Stimulated activated memory B cell treated with anti-CD40 and anti-IgM and Interleukin-4, amounts not matched to agents 10 μg/mL and 1 μg/mL and 100 μg/mL, for 72 hours (primary cell): Measurements from ENCODE around the gene HLA-F.

Source experiments
- ATAC-seq: fragments of 150-1000 bp; cut with Tn5 transposase; 2 replicates; pipeline ENCODE4 v1.10.0; 2021
- H3K27ac Mint-ChIP-seq: one replicate; pipeline ENCODE4 v1.8.0; 2022; ENCODE audit warnings: mild to moderate bottlenecking, mixed read lengths
- H3K27me3 Mint-ChIP-seq: one replicate; pipeline ENCODE4 v1.8.0; 2022; ENCODE audit warnings: mixed read lengths
- H3K36me3 Mint-ChIP-seq: one replicate; pipeline ENCODE4 v1.8.0; 2022; ENCODE audit warnings: mixed read lengths
- H3K4me1 Mint-ChIP-seq: one replicate; pipeline ENCODE4 v1.8.0; 2022; ENCODE audit warnings: mixed read lengths
- H3K4me3 Mint-ChIP-seq: one replicate; pipeline ENCODE4 v1.8.0; 2022; ENCODE audit warnings: mild to moderate bottlenecking, moderate library complexity, mixed read lengths
- H3K9me3 Mint-ChIP-seq: one replicate; pipeline ENCODE4 v1.8.0; 2022; ENCODE audit warnings: mixed read lengths

Gene HLA-F

DNA sequence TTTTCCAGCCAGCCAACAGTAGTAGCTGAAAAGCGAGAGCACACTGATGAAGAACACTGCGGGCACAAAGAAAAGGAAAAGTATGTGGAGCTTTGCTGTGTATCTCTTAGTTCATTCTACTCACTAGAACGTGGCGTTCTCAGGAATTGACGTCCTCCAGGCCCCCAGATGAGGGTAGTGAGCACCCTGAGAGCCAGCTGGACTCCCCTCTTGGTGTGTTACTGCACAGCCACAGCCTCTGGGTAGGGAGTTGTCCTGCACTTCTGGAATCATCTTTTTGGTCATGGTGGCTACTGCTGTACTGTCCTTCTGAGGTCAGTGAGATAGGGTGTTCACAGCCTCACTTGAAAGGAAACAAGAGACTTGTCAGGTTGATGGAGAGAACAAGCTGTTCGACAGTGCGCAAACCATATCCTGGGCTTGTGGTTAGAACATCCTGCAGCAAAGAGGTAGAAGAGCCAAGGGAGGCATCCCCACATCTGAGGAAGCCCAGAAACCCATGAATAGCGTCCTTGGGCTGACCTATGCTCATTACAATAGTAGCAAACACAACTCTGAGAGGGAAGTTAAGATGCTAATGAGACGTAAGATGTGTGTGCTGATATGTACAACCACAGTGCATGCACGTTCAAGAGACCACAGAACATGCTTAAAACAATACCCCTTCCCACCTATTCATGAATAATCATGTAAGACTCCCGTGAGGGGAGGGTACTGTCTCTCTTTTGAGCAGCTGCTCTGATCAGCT lies 14.6 kb upstream of the HLA-F start:
- Mint-ChIP-seq H3K36me3 (no peaks in the 10 kb centered on the region), H3K27ac (peak overlapping the region; percentile 65), H3K9me3 (no peaks in the 10 kb centered on the region), H3K4me1 (peaks cover 19% of the 10 kb centered on the region), H3K4me3 (peak overlapping the region; percentile 69), H3K27me3 (peaks cover 13% of the 10 kb centered on the region)
- ATAC-seq = peak; percentile 88

DNA sequence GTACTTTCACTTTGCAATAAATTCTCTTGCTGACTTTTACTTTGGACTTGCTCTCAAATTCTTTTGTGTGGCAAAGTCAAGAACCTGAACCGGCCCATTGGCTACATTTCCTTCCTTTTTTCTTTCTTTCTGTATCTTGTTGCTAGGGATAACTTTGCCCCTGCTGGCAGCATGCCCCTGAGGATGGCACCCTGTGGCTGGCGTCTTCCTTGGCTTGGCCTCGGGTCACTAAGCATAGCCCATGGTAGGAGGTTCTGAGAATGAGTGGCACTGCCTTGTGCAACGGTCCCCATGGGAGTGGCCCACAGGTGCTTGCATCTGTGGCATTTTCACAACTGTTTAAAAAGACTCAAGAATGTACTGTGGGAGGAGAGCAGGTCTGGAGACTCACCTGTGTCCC lies 14.0 kb upstream of the HLA-F start:
- Mint-ChIP-seq H3K36me3 (no peaks in the 10 kb centered on the region), H3K9me3 (no peaks in the 10 kb centered on the region), H3K27ac (peak overlapping the region; percentile 65), H3K27me3 (peaks cover 7% of the 10 kb centered on the region), H3K4me1 (peaks cover 19% of the 10 kb centered on the region), H3K4me3 (peak overlapping the region; percentile 69)
- peak; percentile 82 for ATAC-seq

DNA sequence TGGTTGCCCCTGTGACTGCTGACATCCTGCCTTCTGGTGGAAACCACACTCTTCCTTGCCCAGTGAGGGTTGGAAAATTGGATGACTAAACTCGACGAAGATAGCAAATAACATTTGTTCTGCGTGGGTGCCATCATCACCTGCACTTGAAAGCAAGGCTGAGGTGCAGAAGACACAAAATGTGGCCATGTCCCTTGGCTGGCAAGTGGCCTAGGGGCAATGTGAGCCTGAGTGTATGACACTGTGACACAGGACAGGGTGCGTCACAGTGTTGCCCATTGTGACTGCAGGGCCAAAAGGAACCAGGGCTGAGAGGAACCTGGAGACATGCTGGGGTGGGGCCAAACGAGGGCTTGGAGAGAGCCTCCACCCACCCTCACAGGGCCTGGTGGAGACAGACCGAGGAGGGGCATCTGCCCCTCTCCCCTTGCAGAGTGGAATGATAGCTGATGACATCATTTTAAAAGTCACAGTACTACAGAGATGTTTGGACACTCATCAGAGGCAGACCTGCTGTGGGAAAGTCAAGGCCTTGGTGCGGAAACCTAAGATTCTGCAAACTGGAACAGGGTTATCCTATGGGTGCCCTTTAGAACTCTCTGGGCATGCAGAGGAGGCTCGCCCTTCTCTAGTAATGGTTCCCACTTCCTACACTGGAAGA lies 12.8 kb upstream of the HLA-F start:
- Mint-ChIP-seq H3K9me3 (no peaks in the 10 kb centered on the region), H3K27ac (no peak overlapping the region), H3K27me3 (no peaks in the 10 kb centered on the region), H3K4me1 (peaks cover 19% of the 10 kb centered on the region), H3K4me3 (no peak overlapping the region), H3K36me3 (no peaks in the 10 kb centered on the region)
- no peak for ATAC-seq

DNA sequence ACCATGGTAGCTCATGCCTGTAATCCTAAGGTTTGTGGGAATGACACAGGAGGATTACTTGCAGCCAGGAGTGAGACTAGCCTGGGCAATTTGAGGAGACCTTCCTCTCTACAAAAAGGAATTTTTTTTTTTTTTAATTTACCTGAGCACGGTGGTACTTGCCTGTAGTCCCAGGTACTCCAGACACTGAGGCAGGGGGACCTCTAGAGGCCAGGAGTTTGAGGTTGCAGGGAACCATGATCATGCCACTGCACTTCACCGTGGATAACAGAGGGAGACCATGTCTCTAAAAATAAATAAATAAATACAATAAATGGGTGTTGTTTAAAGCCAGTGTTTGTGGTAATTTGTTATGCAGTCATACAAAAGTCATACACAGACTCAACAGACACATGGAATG lies 2.4 kb upstream of the HLA-F start:
- peak overlapping the region; percentile 96 for H3K27ac Mint-ChIP-seq
- peaks cover 26% of the 10 kb centered on the region for H3K36me3 Mint-ChIP-seq

DNA sequence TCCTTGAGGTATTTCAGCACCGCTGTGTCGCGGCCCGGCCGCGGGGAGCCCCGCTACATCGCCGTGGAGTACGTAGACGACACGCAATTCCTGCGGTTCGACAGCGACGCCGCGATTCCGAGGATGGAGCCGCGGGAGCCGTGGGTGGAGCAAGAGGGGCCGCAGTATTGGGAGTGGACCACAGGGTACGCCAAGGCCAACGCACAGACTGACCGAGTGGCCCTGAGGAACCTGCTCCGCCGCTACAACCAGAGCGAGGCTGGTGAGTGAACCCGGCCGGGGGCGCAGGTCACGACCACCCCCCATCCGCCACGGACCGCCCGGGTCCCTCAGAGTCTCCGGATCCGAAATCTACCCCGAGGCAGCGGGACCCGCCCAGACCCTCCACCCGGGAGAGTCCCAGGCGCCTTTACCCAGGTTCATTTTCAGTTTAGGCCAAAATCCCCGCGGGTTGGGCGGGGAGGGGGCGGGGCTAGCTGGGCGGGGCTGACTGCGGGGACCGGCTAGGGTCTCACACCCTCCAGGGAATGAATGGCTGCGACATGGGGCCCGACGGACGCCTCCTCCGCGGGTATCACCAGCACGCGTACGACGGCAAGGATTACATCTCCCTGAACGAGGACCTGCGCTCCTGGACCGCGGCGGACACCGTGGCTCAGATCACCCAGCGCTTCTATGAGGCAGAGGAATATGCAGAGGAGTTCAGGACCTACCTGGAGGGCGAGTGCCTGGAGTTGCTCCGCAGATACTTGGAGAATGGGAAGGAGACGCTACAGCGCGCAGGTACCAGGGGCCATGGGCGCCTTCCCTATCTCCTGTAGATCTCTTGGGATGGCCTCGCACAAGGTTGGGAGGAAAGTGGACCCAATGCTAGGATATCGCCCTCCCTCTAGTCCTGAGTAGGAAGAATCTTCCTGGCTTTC lies 693 bp downstream of the HLA-F start:
- H3K9me3 Mint-ChIP-seq = no peaks in the 10 kb centered on the region
- H3K4me3 Mint-ChIP-seq = peak overlapping the region; percentile 92
- peaks cover 52% of the 10 kb centered on the region for H3K36me3 Mint-ChIP-seq
- no peaks in the 10 kb centered on the region for H3K27me3 Mint-ChIP-seq
- peak; percentile 74 for ATAC-seq
- peak overlapping the region; percentile 96 for H3K27ac Mint-ChIP-seq
- peaks cover 55% of the 10 kb centered on the region for H3K4me1 Mint-ChIP-seq

More for the DNA sequence above, 2.4 kb upstream of the HLA-F start:
- Mint-ChIP-seq H3K9me3 (no peaks in the 10 kb centered on the region), H3K27me3 (no peaks in the 10 kb centered on the region), H3K4me3 (no peak overlapping the region), H3K4me1 (peaks cover 28% of the 10 kb centered on the region)
- ATAC-seq = no peak

DNA sequence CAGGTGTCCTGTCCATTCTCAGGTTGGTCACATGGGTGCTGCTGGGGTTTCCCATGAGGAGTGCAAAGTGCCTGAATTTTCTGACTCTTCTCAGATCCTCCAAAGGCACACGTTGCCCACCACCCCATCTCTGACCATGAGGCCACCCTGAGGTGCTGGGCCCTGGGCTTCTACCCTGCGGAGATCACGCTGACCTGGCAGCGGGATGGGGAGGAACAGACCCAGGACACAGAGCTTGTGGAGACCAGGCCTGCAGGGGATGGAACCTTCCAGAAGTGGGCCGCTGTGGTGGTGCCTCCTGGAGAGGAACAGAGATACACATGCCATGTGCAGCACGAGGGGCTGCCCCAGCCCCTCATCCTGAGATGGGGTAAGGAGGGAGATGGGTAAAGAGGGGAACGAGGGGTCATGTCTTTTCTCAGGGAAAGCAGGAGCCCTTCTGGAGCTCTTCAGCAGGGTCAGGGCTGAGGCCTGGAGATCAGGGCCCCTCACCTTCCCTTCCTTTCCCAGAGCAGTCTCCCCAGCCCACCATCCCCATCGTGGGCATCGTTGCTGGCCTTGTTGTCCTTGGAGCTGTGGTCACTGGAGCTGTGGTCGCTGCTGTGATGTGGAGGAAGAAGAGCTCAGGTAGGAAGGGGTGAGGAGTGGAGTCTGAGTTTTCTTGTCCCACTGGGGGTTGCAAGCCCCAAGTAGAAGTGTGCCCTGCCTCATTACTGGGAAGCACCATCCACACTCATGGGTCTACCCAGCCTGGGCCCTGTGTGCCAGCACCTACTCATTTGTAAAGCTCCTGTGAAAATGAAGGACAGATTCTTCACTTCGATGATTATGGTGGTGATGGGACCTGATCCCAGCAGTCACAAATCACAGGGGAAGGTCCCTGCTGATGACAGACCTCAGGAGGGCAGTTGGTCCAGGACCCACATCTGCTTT lies 2.0 kb downstream of the HLA-F start:
- H3K9me3 Mint-ChIP-seq = no peaks in the 10 kb centered on the region
- H3K4me1 Mint-ChIP-seq = peaks cover 60% of the 10 kb centered on the region
- no peak for ATAC-seq

DNA sequence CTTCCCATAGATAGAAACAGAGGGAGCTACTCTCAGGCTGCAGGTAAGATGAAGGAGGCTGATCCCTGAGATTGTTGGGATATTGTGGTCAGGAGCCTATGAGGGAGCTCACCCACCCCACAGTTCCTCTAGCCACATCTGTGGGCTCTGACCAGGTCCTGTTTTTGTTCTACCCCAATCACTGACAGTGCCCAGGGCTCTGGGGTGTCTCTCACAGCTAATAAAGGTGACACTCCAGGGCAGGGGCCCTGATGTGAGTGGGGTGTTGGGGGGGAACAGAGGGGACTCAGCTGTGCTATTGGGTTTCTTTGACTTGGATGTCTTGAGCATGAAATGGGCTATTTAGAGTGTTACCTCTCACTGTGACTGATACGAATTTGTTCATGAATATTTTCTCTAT lies 2.8 kb downstream of the HLA-F start:
- no peaks in the 10 kb centered on the region for H3K9me3 Mint-ChIP-seq
- H3K27ac Mint-ChIP-seq = peak overlapping the region; percentile 96
- peaks cover 67% of the 10 kb centered on the region for H3K4me1 Mint-ChIP-seq
- H3K4me3 Mint-ChIP-seq = peak overlapping the region; percentile 92
- H3K27me3 Mint-ChIP-seq = no peaks in the 10 kb centered on the region
- peaks cover 52% of the 10 kb centered on the region for H3K36me3 Mint-ChIP-seq
- no peak for ATAC-seq

More for the DNA sequence above, 2.0 kb downstream of the HLA-F start:
- Mint-ChIP-seq H3K36me3 (peaks cover 52% of the 10 kb centered on the region), H3K4me3 (peak overlapping the region; percentile 92), H3K27ac (peak overlapping the region; percentile 96), H3K27me3 (no peaks in the 10 kb centered on the region)

DNA sequence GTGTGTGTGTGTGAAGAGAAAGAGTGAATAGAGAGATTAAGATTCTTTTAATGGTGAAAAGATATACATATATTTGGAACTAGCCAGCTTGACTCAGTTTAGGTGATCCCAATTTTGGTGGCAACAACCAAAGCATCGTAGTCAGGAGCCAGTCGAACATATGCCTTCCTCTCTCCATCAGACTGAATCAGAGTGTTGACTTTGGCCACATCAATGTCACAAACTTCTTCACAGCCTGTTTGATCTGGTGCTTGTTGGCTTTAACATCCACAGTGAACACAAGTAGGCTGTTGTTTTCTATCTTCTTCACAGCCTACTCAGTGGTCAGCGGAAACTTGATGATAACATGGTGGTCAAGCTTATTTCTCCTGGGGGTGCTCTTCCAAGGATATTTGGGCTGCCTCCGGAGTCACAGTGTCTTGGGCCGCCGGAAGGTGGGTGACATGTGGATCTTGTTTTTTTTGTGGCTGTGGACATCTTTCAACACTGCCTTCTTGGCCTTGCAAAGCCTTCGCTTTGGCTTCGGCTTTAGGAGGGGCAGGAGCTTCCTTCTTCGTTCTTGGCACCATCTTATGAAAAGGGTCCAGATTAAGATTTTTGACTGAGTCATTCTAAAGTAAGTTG lies 3.4 kb downstream of the HLA-F start:
- H3K36me3 Mint-ChIP-seq = peaks cover 52% of the 10 kb centered on the region
- no peaks in the 10 kb centered on the region for H3K27me3 Mint-ChIP-seq
- H3K4me3 Mint-ChIP-seq = peak overlapping the region; percentile 26
- no peak overlapping the region for H3K27ac Mint-ChIP-seq
- no peak for ATAC-seq
- H3K9me3 Mint-ChIP-seq = no peaks in the 10 kb centered on the region
- peaks cover 62% of the 10 kb centered on the region for H3K4me1 Mint-ChIP-seq

DNA sequence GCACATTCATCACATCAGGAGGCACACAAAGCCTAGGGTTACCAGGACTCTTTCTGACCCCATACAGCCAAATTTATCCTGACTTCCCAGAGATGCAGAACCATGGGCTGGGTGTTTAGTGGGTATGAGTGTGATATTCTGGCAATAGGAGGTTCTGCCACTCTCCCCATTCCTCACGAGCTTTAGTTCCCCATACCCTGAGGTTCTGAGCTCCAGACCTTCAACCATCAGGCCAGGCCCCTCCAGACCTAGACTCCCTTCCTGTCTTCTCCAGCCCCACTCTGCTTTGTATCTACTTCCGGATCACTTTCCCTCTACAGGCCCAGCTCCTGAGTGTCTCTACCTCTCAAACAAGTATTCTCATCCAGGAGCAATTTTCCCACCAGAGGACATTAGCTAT lies 4.4 kb downstream of the HLA-F start:
- H3K36me3 Mint-ChIP-seq = peaks cover 52% of the 10 kb centered on the region
- H3K27me3 Mint-ChIP-seq = no peaks in the 10 kb centered on the region
- no peak for ATAC-seq
- peaks cover 53% of the 10 kb centered on the region for H3K4me1 Mint-ChIP-seq
- peak overlapping the region; percentile 50 for H3K27ac Mint-ChIP-seq
- no peak overlapping the region for H3K4me3 Mint-ChIP-seq
- H3K9me3 Mint-ChIP-seq = no peaks in the 10 kb centered on the region

DNA sequence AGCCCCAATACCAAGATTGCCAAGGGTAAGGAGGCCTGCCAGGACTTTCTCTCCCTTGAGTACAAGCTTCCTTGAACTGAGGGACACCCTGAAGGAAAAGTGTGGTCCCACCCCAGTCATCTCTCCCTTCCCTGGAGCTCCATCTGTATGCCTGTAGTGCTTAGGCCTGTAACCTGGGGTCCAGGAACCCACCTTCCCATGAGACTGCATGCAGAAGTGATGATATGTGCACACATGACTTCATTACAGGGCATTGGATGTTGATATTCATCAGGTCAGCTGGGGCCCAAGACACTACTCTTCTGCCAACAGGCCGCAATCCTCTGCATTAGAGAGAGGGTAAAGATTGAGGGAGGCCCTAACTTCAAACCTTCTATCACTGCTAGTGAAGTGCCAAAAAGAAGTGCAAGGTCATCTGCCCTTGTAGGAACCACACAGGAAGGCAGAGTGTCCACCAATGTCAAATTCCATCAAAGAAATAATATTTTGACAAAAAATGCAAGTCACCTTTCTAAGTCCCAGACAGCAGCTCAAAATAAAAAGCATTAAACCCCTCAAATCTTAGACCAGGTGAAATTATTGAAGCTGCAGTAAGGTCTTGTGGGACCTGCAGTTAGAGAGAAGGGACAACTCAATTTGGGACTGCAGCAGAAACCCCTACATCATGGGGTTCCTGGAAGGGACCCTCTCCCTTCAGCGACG lies 5.1 kb downstream of the HLA-F start:
- no peaks in the 10 kb centered on the region for H3K9me3 Mint-ChIP-seq
- peak overlapping the region; percentile 50 for H3K27ac Mint-ChIP-seq
- H3K4me1 Mint-ChIP-seq = peaks cover 53% of the 10 kb centered on the region
- ATAC-seq = no peak
- peaks cover 52% of the 10 kb centered on the region for H3K36me3 Mint-ChIP-seq
- no peaks in the 10 kb centered on the region for H3K27me3 Mint-ChIP-seq
- no peak overlapping the region for H3K4me3 Mint-ChIP-seq

DNA sequence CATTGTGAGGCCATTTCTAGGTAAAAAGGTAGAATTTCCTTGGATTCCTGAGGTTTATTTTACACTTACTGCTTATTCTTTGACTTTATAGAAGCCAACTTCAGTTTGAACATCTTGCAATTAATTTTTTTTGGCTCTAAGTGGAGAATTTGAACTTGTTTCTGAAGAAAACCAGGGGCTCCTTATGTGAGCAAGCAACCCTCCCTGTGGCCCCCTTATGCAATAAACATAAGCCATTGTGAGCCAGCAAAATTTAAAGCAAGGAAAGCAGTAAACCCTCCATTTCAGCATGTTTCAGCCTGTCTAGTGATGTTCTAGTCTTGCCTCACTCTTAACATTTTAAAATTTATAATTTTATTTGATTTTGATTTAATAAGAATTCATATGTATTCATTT lies 5.6 kb downstream of the HLA-F start:
- Mint-ChIP-seq H3K27me3 (no peaks in the 10 kb centered on the region), H3K4me1 (peaks cover 54% of the 10 kb centered on the region), H3K36me3 (peaks cover 47% of the 10 kb centered on the region), H3K4me3 (no peak overlapping the region), H3K27ac (no peak overlapping the region), H3K9me3 (no peaks in the 10 kb centered on the region)
- ATAC-seq = no peak

DNA sequence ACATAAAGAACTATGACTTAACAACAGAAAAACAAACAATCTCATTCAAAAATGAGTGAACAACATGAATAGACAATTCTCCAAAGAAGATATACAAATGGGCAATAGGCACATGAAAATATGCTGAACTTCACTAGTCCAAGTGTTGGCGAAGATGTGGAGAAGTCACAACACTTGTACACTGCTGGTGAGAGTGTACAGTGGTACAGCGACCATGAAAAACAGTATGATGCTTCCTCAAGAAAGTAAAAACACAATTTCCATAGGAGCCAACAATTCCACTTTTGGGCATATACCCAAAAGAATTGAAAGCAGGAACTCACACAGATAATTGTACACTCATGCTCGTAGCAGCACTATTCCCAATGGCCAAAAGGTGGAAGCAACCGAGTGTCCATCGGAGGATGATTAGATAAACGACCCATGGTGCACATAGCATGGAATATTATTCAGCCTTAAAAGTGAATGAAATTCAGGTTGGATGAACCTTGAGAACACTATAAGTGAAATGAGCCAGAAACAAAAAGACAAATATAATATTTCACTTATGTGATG lies 6.6 kb downstream of the HLA-F start:
- Mint-ChIP-seq H3K36me3 (peaks cover 37% of the 10 kb centered on the region), H3K27ac (no peak overlapping the region), H3K27me3 (no peaks in the 10 kb centered on the region), H3K4me1 (peaks cover 60% of the 10 kb centered on the region), H3K9me3 (no peaks in the 10 kb centered on the region), H3K4me3 (no peak overlapping the region)
- no peak for ATAC-seq

DNA sequence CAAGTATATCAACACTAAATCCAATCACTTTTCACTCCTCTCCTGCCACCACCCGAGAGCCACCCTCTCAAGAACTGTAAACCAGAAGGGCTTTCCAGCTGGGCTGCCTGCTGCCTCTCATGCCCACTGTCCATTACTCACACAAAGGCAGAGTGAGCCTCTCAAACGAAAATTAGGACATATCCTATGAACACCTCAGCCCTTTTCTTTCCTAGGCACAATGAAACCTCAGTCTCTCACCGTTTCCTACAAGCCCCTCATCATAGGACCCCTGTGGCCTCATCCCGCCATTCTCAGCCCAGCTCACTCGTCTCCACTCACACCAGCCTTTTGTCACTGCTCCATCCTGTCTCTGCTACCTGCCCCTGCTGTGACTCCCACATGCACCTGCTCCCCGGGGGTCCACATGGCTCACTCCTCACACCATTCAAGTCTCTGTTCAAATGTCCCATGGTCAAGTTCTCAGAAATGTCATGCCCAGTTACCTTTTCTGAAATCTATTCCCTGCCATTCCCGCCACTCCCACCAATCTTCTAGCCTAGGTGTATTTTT lies 7.4 kb downstream of the HLA-F start:
- peak; percentile 62 for ATAC-seq
- Mint-ChIP-seq H3K4me1 (peaks cover 54% of the 10 kb centered on the region), H3K27me3 (no peaks in the 10 kb centered on the region), H3K9me3 (no peaks in the 10 kb centered on the region), H3K4me3 (no peak overlapping the region), H3K27ac (no peak overlapping the region), H3K36me3 (peaks cover 30% of the 10 kb centered on the region)
